B cell (primary cell): ENCODE data around the gene PHC2.

Source experiments
- CTCF ChIP-seq: fragments of 200-600 bp; IDR thresholded peaks from one replicate; pipeline ENCODE4 v1.8.0; 2022; ENCODE audit warnings: antibody characterized with exemption, mild to moderate bottlenecking
- EZH2 ChIP-seq: IDR thresholded peaks from 2 replicates; pipeline ENCODE4 v1.6.1; 2012; ENCODE audit warnings: borderline replicate concordance, low read depth, mild to moderate bottlenecking, moderate library complexity, low read length; ENCODE audit not compliant: insufficient read depth, poor library complexity, severe bottlenecking

- TF ChIP-seq CTCF (no peak), EZH2 (no peak)
Observed at GRCh38 chr1:33439662-33440061, 8.8 kb upstream of the PHC2 start.
